Measurements from ENCODE around the gene MRPS22. TPM values are rescaled to one million over a fixed set of nuclear protein-coding genes. Genes with fewer than 3 reads are reported as not detected.

The MRPS22 gene
- total RNA-seq, 1 donor from 2014 or later, result 30.4 TPM

DNA sequence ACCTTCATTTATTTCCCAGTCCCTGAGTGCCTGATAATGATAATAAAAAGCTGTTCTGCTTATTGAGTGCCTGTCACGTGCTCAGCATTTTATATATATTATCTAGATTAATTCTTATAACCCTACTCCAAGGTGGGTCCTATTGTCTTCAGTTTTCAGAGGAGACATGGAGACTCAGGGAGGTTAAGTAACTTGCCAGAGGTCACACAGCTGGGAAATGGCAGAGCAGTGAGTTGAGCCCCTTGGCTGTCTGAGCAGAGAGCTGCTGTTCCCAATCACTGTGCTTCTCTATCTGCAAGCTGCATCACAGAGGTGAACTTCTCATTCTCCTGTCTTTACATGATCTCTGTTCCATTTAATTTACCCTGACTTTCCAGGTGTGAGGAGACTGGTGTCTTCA is 32.3 kb upstream of the MRPS22 start:
- no peak for TF ChIP-seq CTCF (IDR thresholded peaks at IDR 0.05)
- DNase-seq (ENCODE audit: extremely low spot score, unreplicated experiment), result no peak
- H3K4me1 Mint-ChIP-seq (ENCODE audit: unreplicated experiment), result peaks cover 23% of the 10 kb centered on the region
- H3K27ac Mint-ChIP-seq (ENCODE audit: unreplicated experiment), result no peak overlapping the region
- H3K27me3 Mint-ChIP-seq (ENCODE audit: unreplicated experiment), result peaks cover 16% of the 10 kb centered on the region
- H3K9me3 Mint-ChIP-seq (ENCODE audit: unreplicated experiment), result no peaks in the 10 kb centered on the region
- H3K36me3 Mint-ChIP-seq (ENCODE audit: unreplicated experiment), result no peaks in the 10 kb centered on the region
- no peak overlapping the region for H3K4me3 Mint-ChIP-seq (ENCODE audit: unreplicated experiment)

DNA sequence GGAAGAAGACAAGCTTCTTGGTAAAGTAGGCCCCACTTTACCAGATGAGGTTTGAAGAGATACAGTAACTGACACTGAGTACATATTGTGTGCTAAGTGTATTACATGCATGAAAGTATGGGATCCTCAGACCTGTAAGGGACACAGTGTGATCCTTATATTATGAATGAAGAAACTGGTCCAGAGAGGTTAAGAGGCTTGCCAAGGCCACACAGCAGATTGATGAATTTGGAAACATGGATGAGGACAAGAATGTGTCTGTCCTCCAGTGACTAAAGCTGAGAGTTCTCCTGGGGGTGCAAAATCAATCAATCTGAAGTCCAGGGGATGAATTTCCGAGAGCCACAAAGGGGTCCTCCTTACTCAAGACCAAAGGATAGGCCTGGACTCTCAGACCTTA is 31.4 kb upstream of the MRPS22 start:
- Mint-ChIP-seq H3K4me3 (ENCODE audit: unreplicated experiment) (no peak overlapping the region), H3K36me3 (ENCODE audit: unreplicated experiment) (no peaks in the 10 kb centered on the region), H3K9me3 (ENCODE audit: unreplicated experiment) (no peaks in the 10 kb centered on the region), H3K4me1 (ENCODE audit: unreplicated experiment) (peaks cover 23% of the 10 kb centered on the region), H3K27me3 (ENCODE audit: unreplicated experiment) (peaks cover 18% of the 10 kb centered on the region), H3K27ac (ENCODE audit: unreplicated experiment) (no peak overlapping the region)
- no peak for DNase-seq (ENCODE audit: extremely low spot score, unreplicated experiment)
- no peak for TF ChIP-seq CTCF (IDR thresholded peaks at IDR 0.05)

GRCh38 chr3:139312959-139313358 is 30.9 kb upstream of the MRPS22 start:
- no peak overlapping the region for H3K27ac Mint-ChIP-seq (ENCODE audit: unreplicated experiment)
- H3K36me3 Mint-ChIP-seq (ENCODE audit: unreplicated experiment), result no peaks in the 10 kb centered on the region
- no peaks in the 10 kb centered on the region for H3K9me3 Mint-ChIP-seq (ENCODE audit: unreplicated experiment)
- H3K27me3 Mint-ChIP-seq (ENCODE audit: unreplicated experiment), result peaks cover 21% of the 10 kb centered on the region
- no peak overlapping the region for H3K4me3 Mint-ChIP-seq (ENCODE audit: unreplicated experiment)
- TF ChIP-seq CTCF (IDR thresholded peaks at IDR 0.05), result no peak
- DNase-seq (ENCODE audit: extremely low spot score, unreplicated experiment), result no peak
- peaks cover 23% of the 10 kb centered on the region for H3K4me1 Mint-ChIP-seq (ENCODE audit: unreplicated experiment)

- Mint-ChIP-seq H3K9me3 (ENCODE audit: unreplicated experiment) (no peaks in the 10 kb centered on the region), H3K36me3 (ENCODE audit: unreplicated experiment) (no peaks in the 10 kb centered on the region), H3K27me3 (ENCODE audit: unreplicated experiment) (peaks cover 21% of the 10 kb centered on the region), H3K4me3 (ENCODE audit: unreplicated experiment) (no peak overlapping the region), H3K27ac (ENCODE audit: unreplicated experiment) (no peak overlapping the region), H3K4me1 (ENCODE audit: unreplicated experiment) (peaks cover 16% of the 10 kb centered on the region)
- TF ChIP-seq CTCF (IDR thresholded peaks at IDR 0.05), result no peak
- DNase-seq (ENCODE audit: extremely low spot score, unreplicated experiment), result no peak
Measured at GRCh38 chr3:139313921-139314320, 29.9 kb upstream of the MRPS22 start.

GRCh38 chr3:139317215-139317614 is 26.6 kb upstream of the MRPS22 start:
- no peak for TF ChIP-seq CTCF (IDR thresholded peaks at IDR 0.05)
- H3K9me3 Mint-ChIP-seq (ENCODE audit: unreplicated experiment), result no peaks in the 10 kb centered on the region
- peaks cover 37% of the 10 kb centered on the region for H3K27me3 Mint-ChIP-seq (ENCODE audit: unreplicated experiment)
- H3K4me3 Mint-ChIP-seq (ENCODE audit: unreplicated experiment), result no peak overlapping the region
- no peaks in the 10 kb centered on the region for H3K4me1 Mint-ChIP-seq (ENCODE audit: unreplicated experiment)
- no peaks in the 10 kb centered on the region for H3K36me3 Mint-ChIP-seq (ENCODE audit: unreplicated experiment)
- no peak overlapping the region for H3K27ac Mint-ChIP-seq (ENCODE audit: unreplicated experiment)
- no peak for DNase-seq (ENCODE audit: extremely low spot score, unreplicated experiment)

Measured in osteocyte (in vitro differentiated cells).